ENCODE measurements around the gene TGFBR1. TPM values are rescaled to one million over a fixed set of nuclear protein-coding genes. Genes with fewer than 3 reads are reported as not detected.

The TGFBR1 gene
- total RNA-seq, 1 donor: 114 TPM

GRCh38 chr9:99173570-99174504 lies 68.9 kb downstream of the TGFBR1 start:
- Histone ChIP-seq H3K4me3 (ENCODE audit: insufficient read depth, low read length) (no peak overlapping the region), H3K27ac (ENCODE audit: low read depth, low read length) (no peak overlapping the region), H3K4me2 (ENCODE audit: insufficient read depth, low read length) (no peak overlapping the region), H3K4me1 (ENCODE audit: insufficient read depth, low read length) (no peaks in the 10 kb centered on the region), H3K27me3 (ENCODE audit: insufficient read depth, low read length) (peaks cover 24% of the 10 kb centered on the region), H2AFZ (ENCODE audit: low read length) (no peak overlapping the region), H3K79me2 (ENCODE audit: insufficient read depth, low read length) (no peaks in the 10 kb centered on the region), H3K9me3 (ENCODE audit: low read depth, low read length) (no peaks in the 10 kb centered on the region), H4K20me1 (ENCODE audit: insufficient read depth, low read length) (no peaks in the 10 kb centered on the region), H3K36me3 (ENCODE audit: insufficient read depth, low read length) (no peaks in the 10 kb centered on the region)
- TF ChIP-seq CTCF (IDR thresholded peaks at IDR 0.05; ENCODE audit: extremely low read depth, low read depth, low read length): no peak
- no peak for DNase-seq (ENCODE audit: insufficient read length, low spot score, missing footprints)

- no peaks in the 10 kb centered on the region for H3K4me1 ChIP-seq (ENCODE audit: insufficient read depth, low read length)
- H3K4me3 ChIP-seq (ENCODE audit: insufficient read depth, low read length): no peak overlapping the region
- no peaks in the 10 kb centered on the region for H4K20me1 ChIP-seq (ENCODE audit: insufficient read depth, low read length)
- TF ChIP-seq CTCF (IDR thresholded peaks at IDR 0.05; ENCODE audit: extremely low read depth, low read depth, low read length): no peak
- H3K36me3 ChIP-seq (ENCODE audit: insufficient read depth, low read length): no peaks in the 10 kb centered on the region
- no peak for DNase-seq (ENCODE audit: insufficient read length, low spot score, missing footprints)
- no peak overlapping the region for H3K27ac ChIP-seq (ENCODE audit: low read depth, low read length)
- H3K27me3 ChIP-seq (ENCODE audit: insufficient read depth, low read length): peaks cover 18% of the 10 kb centered on the region
- H2AFZ ChIP-seq (ENCODE audit: low read length): no peak overlapping the region
- H3K9me3 ChIP-seq (ENCODE audit: low read depth, low read length): no peaks in the 10 kb centered on the region
- H3K79me2 ChIP-seq (ENCODE audit: insufficient read depth, low read length): no peaks in the 10 kb centered on the region
- no peak overlapping the region for H3K4me2 ChIP-seq (ENCODE audit: insufficient read depth, low read length)
These were observed 71.7 kb downstream of the TGFBR1 start for GRCh38 chr9:99176527-99177013.

GRCh38 chr9:99177576-99178366 lies 72.9 kb downstream of the TGFBR1 start:
- no peak for DNase-seq (ENCODE audit: insufficient read length, low spot score, missing footprints)
- no peaks in the 10 kb centered on the region for H3K79me2 ChIP-seq (ENCODE audit: insufficient read depth, low read length)
- TF ChIP-seq CTCF (IDR thresholded peaks at IDR 0.05; ENCODE audit: extremely low read depth, low read depth, low read length): no peak
- no peaks in the 10 kb centered on the region for H3K9me3 ChIP-seq (ENCODE audit: low read depth, low read length)
- no peaks in the 10 kb centered on the region for H4K20me1 ChIP-seq (ENCODE audit: insufficient read depth, low read length)
- H3K36me3 ChIP-seq (ENCODE audit: insufficient read depth, low read length): no peaks in the 10 kb centered on the region
- no peak overlapping the region for H3K27ac ChIP-seq (ENCODE audit: low read depth, low read length)
- no peak overlapping the region for H2AFZ ChIP-seq (ENCODE audit: low read length)
- H3K4me1 ChIP-seq (ENCODE audit: insufficient read depth, low read length): no peaks in the 10 kb centered on the region
- no peak overlapping the region for H3K4me3 ChIP-seq (ENCODE audit: insufficient read depth, low read length)
- H3K27me3 ChIP-seq (ENCODE audit: insufficient read depth, low read length): peaks cover 10% of the 10 kb centered on the region
- H3K4me2 ChIP-seq (ENCODE audit: insufficient read depth, low read length): no peak overlapping the region
